DMS114 treated with DMSO at 0.1 percent for 48 hours (cell line): ENCODE data around the gene RTF2.
"Not testable (repeated sequence)": the region's sequence is repeated elsewhere in the genome, so short reads cannot be mapped to it uniquely, and the experiment has no call there.

Source experiments
- DNase-seq: peaks from one replicate; lab custom pipeline; 2025; ENCODE audit not compliant: unreplicated experiment; lab: John Stamatoyannopoulos, UW

The RTF2 gene

DNA sequence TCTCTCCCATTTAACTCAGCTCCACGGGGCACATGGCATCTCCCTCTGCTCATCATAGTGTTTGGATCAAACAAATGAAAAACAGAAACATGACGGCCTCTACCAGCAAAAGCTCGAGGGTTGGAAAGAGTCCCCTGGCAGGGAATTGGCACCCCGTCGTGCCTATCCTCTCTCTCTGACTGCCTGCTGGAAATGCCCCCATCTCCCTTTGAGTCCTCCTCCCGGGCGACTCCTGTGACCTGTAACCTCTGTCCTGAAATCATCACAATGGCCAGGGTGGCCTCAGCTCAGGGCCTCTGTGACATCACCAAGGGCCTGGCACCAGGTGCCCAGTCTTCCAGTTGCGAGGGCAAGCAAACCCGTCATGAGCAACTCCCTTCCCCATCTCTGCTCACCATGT is 64.5 kb downstream of the RTF2 start, which contains the start of gene FAM209B:
TSS of gene FAM209B (plus strand) at position 301 of the 400 bp plus-strand sequence. CDS start at position 397, 96 bp downstream.
- DNase-seq, result not testable (repeated sequence)

DNA sequence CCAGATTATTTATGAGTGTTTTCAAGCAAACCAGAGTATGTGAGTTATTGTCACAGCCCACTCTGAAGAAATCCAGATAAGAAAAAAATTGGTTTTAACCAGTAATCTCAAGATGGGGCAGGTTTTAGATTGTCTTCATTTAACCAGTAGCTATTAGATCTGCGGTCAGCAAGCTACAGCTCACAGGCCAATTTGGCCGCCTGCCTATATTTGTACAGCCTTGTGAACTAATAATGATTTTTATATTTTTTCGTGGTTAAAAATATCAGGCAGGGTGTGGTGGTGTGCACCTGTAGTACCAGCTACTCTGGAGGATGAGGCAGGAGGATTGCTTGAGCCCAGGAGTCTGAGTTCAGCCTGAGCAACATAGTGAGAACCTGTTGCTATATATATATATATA is 69.6 kb downstream of the RTF2 start:
- no peak for DNase-seq

GRCh38 chr20:56540415-56540814 is 72.0 kb downstream of the RTF2 start:
- DNase-seq, result no peak

GRCh38 chr20:56542489-56543030 is 74.1 kb downstream of the RTF2 start:
- no peak for DNase-seq

- DNase-seq, result no peak
Observed at GRCh38 chr20:56551571-56551970, 83.1 kb downstream of the RTF2 start.

GRCh38 chr20:56552911-56553629 is 84.6 kb downstream of the RTF2 start:
- DNase-seq, result no peak

DNA sequence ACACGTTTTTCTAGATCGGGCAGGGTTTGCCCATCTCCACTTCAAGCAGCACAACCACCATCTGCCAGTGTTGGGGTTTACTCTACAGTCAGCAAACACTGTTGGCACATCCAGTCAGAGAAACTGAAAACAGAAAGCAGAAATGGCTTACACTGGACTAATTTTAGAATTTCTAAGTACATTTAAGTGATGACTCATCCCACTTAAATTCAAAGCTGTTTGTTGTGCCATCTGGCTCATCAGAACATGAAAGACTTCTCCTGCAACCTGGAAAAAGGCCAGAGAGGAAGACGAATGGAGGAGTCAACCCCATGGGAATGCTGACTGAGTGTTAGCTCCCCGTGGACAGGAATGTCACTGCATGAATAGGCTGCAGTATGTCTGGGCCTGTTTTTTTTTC is 86.4 kb downstream of the RTF2 start:
- DNase-seq, result no peak

GRCh38 chr20:56558968-56559367 is 90.5 kb downstream of the RTF2 start:
- no peak for DNase-seq

DNA sequence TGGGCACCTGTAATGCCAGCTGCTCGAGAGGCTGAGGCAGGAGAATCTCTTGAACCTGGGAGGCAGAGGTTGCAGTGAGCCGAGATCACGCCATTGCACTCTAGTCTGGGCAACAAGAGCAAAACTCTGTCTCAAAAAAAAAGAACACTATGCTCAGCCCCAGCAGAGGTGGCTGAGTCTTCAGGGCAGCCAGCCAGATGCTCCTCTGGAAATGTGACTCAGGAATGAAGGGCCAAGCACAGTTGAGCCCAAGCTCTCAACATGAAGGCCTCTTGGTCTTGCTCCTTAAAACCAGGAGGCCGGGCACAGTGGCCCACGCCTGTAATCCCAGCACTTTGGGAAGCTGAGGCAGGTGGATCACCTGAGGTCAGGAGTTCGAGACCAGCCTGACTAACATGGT is 96.1 kb downstream of the RTF2 start:
- not testable (repeated sequence) for DNase-seq

DNA sequence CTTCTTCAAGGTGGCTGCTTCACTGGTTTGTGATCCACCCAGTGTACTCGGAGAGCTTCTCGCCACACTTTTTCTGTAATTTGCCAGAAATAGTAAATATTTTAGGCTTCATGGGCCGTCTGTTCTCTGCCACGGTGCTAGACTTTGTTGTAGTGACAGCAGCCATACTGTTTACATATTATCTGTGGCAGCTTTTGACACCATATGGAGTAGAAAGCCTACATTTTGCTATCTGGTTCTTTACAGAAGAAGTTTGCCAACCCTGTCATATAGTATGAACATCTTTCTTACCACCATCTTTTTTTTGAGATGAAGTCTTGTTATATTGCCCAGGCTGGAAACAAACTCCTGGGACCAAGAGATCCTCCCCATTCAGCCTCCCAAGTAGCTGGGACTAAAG is 97.1 kb downstream of the RTF2 start:
- DNase-seq, result no peak

DNA sequence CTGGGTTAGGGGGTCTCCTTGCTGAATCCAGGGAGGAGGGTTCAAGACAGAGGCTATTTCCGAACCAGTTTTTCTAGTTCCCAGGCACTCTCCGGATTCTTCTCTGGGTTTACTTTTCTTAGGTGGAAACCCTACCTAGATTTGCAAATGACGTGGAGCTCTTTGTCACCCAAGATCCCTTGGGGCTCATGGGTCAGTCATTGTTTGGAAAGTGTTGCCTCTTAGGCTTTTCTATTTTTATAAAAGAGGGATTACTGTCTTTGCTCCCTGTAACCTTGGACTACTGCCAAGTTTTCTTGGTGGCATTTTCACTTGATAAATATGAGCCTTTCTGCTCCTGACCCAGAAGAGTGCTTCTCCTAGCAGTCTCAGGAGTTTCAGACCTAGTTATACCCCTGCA is 98.2 kb downstream of the RTF2 start:
- no peak for DNase-seq
